ENCODE results near the gene MAPKAPK5. TPM values are rescaled to one million over a fixed set of nuclear protein-coding genes. Genes with fewer than 3 reads are reported as not detected.
"Not testable (repeated sequence)": the region's sequence is repeated elsewhere in the genome, so short reads cannot be mapped to it uniquely, and the experiment has no call there.

The MAPKAPK5 gene
- total and polyA plus RNA-seq, 2 experiments from 2014 or later: 41.5 to 77.0 TPM

DNA sequence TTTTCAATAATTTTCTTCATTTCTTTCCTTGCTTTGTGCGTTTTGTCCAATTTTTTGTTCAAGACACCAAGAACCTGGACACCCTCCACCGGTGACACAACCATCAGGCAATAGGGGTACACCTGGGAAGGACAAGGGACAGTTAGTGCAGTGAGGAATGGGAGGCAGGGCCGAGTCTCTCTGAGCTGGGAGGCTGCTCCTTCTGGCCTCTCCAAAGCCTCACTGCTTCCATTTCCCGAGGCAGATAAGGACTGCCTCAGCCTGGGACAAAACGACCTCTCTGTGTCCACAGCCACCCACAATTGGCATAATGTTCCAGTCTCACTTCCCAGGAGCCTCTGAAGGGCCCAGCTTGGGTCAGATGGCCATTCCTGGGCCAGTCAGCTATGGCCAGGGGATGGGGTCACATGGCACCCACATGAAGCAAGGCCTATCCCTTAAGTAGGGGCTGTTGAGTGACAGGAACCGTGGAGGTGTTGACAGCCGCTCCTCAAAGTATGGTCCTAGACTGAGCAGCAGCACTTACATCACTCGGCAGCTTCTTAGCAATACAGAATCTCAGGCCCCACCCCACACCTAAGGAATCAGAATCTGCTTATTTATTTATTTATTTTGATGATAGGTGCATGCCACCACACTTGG, 13.6 kb upstream of the MAPKAPK5 start (continued):
- TF ChIP-seq CTCF (conservative IDR thresholded peaks at IDR 0.05; ENCODE audit: low read depth in 2 of 2): no peak

- not testable (repeated sequence) for H4K20me1 ChIP-seq (replicated peaks; ENCODE audit: insufficient read depth); DNase-seq (ENCODE audit: low spot score); H3K27ac ChIP-seq (ENCODE audit: low read depth); H3K79me2 ChIP-seq (replicated peaks; ENCODE audit: insufficient read depth); H3K9me2 ChIP-seq (ENCODE audit: insufficient read depth); H3K36me3 Mint-ChIP-seq (ENCODE audit: low read depth); H3K27ac Mint-ChIP-seq; H3K4me2 ChIP-seq; ATAC-seq; H3K4me3 Mint-ChIP-seq; H2AFZ ChIP-seq; H3K27me3 ChIP-seq (ENCODE audit: insufficient read depth); H3K36me3 ChIP-seq (ENCODE audit: insufficient read depth); H3F3A ChIP-seq (replicated peaks; ENCODE audit: low read depth); H3K4me1 Mint-ChIP-seq; H3K4me1 ChIP-seq (ENCODE audit: insufficient read depth); H3K4me3 ChIP-seq; H3K27me3 Mint-ChIP-seq (ENCODE audit: insufficient read depth, low read depth, poor library complexity)
- H3K9me3 Mint-ChIP-seq: peaks cover 13% of the 10 kb centered on the region; the same call in 2 of the 3 replicates
These were observed 12.4 kb upstream of the MAPKAPK5 start for GRCh38 chr12:111829635-111830034.

DNA sequence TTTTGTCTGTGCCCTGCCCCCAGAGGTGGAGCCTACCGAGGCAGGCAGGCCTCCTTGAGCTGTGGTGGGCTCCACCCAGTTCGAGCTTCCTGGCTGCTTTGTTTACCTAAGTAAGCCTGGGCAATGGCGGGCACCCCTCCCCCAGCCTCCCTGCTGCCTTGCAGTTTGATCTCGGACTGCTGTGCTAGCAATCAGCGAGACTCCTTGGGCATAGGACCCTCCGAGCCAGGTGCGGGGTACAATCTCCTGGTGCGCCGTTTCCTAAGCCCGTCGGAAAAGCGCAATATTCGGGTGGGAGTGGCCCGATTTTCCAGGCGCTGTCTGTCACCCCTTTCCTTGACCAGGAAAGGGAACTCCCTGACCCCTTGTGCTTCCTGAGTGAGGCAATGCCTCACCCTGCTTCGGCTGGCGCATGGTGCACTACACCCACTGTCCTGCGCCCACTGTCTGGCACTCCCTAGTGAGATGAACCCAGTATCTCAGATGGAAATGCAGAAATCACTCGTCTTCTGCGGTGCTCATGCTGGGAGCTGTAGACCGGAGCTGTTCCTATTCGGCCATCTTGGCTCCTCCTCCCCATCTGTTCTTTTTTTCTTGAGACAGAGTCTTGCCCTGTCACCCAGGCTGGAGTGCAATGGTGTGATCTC, 7.2 kb upstream of the MAPKAPK5 start:
- H2AFZ ChIP-seq; ATAC-seq; DNase-seq (ENCODE audit: low spot score); H3K9me2 ChIP-seq (ENCODE audit: insufficient read depth); H3K27me3 ChIP-seq (ENCODE audit: insufficient read depth); H3K4me1 Mint-ChIP-seq; H3K4me1 ChIP-seq (ENCODE audit: insufficient read depth); H3K36me3 ChIP-seq (ENCODE audit: insufficient read depth); H3K79me2 ChIP-seq (replicated peaks; ENCODE audit: insufficient read depth); H3K27me3 Mint-ChIP-seq (ENCODE audit: insufficient read depth, low read depth, poor library complexity); H4K20me1 ChIP-seq (replicated peaks; ENCODE audit: insufficient read depth); H3K27ac ChIP-seq (ENCODE audit: low read depth): not testable (repeated sequence)
- H3K4me3 ChIP-seq: peak overlapping the region; percentile 31; the same call in 1 of the 2 replicates
- H3K9me3 Mint-ChIP-seq: peaks cover 27% of the 10 kb centered on the region; the same call in 2 of the 3 replicates
- H3K4me2 ChIP-seq: peak overlapping the region; percentile 61; the same call in 1 of the 2 replicates
- H3K4me3 Mint-ChIP-seq: peak overlapping the region; percentile 40; the same call in 1 of the 3 replicates
- peaks cover 13% of the 10 kb centered on the region for H3F3A ChIP-seq (replicated peaks; ENCODE audit: low read depth)
- peak overlapping the region; percentile 75; the same call in 1 of the 2 replicates for H3K27ac Mint-ChIP-seq
- H3K36me3 Mint-ChIP-seq (ENCODE audit: low read depth): peaks cover 18% of the 10 kb centered on the region

DNA sequence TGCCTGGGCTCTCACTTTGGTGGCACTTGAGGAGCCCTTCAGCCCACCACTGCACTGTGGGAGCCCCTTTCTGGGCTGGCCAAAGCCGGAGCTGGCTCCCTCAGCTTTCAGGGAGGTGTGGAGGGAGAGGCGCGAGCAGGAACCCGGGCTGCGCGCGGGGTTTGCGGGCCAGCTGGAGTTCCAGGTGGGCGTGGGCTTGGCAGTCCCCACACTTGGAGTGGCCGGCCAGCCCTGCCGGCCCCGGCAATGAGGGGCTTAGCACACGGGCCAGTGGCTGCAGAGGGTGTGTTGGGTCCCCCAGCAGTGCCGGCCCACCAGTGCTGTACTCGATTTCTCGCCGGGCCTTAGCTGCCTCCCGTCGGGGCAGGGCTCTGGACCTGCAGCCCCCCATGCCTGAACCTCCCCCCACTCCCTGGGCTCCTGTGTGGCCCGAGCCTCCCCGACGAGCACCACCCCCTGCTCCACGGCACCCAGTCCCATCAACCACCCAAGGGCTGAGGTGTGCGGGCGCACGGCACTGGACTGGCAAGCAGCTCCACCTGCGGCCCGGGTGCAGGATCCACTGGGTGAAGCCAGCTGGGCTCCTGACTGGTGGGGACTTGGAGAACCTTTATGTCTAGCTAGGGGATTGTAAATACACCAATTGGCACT, 6.4 kb upstream of the MAPKAPK5 start:
- H3K27ac ChIP-seq (ENCODE audit: low read depth); H3K27me3 Mint-ChIP-seq (ENCODE audit: insufficient read depth, low read depth, poor library complexity); H2AFZ ChIP-seq; H3K27ac Mint-ChIP-seq; H3K4me1 ChIP-seq (ENCODE audit: insufficient read depth); H3K27me3 ChIP-seq (ENCODE audit: insufficient read depth); H3K9me2 ChIP-seq (ENCODE audit: insufficient read depth); ATAC-seq; H3K4me1 Mint-ChIP-seq; H3K4me3 ChIP-seq; H3K4me2 ChIP-seq; DNase-seq (ENCODE audit: low spot score); H3K4me3 Mint-ChIP-seq; H4K20me1 ChIP-seq (replicated peaks; ENCODE audit: insufficient read depth): not testable (repeated sequence)
- peaks cover 10% of the 10 kb centered on the region for H3K36me3 ChIP-seq (ENCODE audit: insufficient read depth)
- peaks cover 17% of the 10 kb centered on the region for H3K79me2 ChIP-seq (replicated peaks; ENCODE audit: insufficient read depth)
- peaks cover 21% of the 10 kb centered on the region for H3F3A ChIP-seq (replicated peaks; ENCODE audit: low read depth)
- H3K9me3 Mint-ChIP-seq: peaks cover 27% of the 10 kb centered on the region; the same call in 2 of the 3 replicates
- H3K36me3 Mint-ChIP-seq (ENCODE audit: low read depth): peaks cover 25% of the 10 kb centered on the region
